Liver (tissue), 2 donors: ENCODE data around the gene SDHAF4.

Experiments
- TF ChIP-seq, protein P1 (sequence below): IDR thresholded peaks from 2 replicates; pipeline ENCODE4 v1.6.1; 2016; ENCODE audit warnings: antibody characterized with exemption
- TF ChIP-seq, protein P2 (sequence below): fragments of 150-350 bp; IDR thresholded peaks from 2 replicates; pipeline ENCODE4 v1.5.1; 2017; ENCODE audit warnings: improper control_type of control experiment, low read depth, low read length; ENCODE audit not compliant: missing input control
- donor health status: healthy.

DNA sequence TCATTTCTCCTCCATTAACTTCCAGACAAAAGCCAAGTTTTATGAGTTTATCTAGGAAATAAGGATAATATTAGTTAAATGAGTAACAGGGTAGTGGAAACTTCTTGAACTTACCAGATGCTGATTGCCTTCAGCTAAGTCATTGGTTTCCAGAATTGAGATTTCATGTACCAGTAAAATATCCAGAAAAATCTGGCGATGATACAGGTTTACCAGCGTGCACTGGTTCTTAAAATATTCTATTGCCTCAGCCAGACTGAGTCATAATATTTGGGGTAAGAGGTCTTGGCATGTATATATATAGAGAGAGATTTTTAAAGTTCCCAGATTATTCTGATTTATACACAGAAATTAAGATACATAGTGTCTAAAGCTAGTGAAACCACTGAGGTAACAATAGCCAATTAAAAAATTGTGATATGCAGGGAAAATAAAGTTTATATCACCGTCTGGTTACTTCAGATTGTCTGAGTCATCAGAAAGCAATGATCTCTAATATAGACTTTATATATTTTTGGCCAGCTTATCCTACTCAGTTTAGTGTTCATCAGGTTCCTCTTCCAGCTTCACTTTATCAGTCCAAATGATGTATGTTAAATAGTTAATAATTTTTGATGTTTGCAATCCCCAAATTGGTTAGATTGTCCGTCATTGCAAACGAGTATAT, 39.5 kb upstream of the SDHAF4 start:
- TF ChIP-seq, protein P1, sequence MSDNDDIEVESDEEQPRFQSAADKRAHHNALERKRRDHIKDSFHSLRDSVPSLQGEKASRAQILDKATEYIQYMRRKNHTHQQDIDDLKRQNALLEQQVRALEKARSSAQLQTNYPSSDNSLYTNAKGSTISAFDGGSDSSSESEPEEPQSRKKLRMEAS, result no peak
- TF ChIP-seq, protein P2, sequence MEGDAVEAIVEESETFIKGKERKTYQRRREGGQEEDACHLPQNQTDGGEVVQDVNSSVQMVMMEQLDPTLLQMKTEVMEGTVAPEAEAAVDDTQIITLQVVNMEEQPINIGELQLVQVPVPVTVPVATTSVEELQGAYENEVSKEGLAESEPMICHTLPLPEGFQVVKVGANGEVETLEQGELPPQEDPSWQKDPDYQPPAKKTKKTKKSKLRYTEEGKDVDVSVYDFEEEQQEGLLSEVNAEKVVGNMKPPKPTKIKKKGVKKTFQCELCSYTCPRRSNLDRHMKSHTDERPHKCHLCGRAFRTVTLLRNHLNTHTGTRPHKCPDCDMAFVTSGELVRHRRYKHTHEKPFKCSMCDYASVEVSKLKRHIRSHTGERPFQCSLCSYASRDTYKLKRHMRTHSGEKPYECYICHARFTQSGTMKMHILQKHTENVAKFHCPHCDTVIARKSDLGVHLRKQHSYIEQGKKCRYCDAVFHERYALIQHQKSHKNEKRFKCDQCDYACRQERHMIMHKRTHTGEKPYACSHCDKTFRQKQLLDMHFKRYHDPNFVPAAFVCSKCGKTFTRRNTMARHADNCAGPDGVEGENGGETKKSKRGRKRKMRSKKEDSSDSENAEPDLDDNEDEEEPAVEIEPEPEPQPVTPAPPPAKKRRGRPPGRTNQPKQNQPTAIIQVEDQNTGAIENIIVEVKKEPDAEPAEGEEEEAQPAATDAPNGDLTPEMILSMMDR, result no peak
